GM21515 (cell line): ENCODE data around the gene EGFLAM.

Experiments used
- ATAC-seq: cut with Tn5 transposase; IDR thresholded peaks from one replicate; pipeline ENCODE4 v1.9.1; 2021; ENCODE audit not compliant: unreplicated experiment

Gene EGFLAM

DNA sequence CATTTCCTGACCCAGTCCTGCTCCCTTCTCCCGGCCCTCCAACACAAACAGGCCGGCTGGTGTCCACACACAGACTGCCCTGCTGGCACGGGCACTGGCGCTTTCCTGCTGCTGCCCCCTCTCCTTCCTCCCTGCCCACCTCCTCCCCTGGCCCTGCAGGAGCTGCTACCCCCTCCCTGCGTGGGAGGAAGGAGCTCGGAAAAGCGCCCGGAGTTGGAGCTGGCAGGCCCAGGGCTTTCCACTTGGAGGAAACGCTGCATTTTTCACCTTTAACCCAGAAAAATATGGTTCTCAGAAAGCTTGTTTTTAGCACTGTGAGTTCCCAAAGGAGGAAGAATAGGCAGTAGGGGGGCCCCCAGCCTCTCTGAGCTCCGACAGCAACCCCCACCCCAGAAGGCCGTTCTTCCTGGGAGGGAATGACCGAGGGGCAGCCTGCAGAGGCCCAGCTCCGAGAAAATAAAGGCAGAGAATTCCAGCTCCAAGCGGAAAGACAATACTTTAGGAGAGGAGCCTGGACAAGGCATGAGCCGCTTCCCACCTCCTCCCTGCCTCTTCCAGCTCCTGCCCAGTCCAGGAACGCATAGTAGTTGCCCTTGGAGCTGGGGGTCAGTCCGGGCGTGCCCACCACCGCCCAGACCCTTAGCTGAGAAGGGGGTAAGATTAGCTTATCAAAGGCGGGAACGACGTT lies 209.1 kb downstream of the EGFLAM start:
- no peak for ATAC-seq

DNA sequence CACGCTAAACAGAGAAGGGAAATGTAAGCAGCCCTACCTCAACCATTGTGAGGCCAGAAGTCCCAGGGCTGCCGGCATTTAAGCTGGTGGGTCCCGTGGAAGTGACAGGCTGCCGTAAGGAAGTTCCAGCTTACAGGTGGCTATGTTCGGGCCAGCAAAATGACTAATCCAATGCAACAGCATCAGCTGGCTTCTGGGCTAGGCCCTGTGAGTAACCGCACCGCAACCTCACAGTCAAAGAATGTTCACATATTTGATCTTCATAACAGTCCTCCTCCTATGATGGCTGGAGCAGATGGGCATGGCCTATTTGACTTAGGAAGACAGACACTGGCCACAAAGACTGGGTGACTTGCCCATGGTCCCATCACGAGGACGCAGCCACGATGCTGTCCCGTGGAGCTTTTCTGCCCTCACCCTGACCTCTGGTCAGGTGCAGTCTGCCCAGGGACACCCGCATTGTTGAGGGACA lies 209.9 kb downstream of the EGFLAM start:
- ATAC-seq, result no peak

DNA sequence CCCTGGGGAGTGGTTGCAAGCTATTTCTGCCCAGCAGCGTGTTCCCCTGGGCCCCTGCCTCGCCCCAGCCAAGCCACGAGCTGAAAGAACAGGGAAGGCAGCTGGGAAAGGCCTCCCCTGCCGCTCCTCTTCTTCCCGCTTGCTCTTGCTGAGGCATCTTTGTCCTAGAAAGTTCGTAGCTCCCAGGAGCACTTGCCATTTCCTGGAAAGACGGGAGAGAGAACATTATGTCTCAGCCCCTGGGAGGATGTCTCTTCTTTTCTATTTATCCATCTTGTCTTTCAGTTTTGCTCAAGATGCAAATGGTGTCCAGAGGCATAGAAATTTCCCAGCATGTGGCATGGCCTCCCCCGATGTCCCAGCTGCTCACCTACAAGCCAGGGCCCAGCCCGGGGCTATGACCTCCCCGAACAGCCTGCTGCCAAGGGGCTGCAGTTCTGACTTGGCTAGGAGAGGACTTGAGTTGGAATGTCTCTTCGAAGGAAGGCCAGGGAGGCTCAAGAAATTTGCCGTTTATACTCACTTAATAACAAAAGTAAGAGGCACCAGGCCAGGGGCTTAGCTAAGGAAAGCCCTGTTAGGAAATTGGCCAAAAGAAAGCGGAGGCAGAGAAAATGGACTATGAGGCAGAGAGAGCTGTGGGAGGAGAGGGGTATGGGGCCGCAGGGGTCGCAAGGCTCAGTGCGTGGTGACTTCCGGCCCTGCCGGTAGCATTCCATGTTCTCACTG lies 210.8 kb downstream of the EGFLAM start:
- ATAC-seq, result no peak

DNA sequence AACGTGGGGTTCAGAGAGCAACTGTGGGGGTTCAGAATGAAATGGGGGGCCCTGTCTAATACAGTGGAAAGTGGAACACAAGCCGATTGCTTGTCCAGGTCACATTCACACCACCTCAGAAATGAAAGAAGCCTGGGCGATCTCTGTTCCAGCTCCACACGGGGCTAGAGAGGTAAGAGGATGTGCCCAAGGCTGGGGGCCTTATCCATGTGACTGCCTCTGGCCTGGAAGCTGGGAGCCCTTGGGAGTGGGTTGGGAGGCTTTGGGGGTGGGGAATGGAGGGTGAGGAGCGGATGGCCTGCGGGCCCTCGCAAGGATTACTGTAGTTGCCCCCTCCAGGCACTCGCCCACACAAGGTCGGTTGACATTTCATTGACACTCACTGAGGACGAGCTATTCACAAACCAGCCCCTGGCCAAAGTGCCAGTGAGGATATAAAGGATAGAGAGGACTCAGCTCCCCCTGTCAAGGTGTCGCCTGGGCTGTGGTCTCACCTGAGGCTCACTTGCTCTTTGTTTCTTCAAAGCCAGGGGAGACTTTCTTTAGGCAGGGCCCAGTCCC lies 211.4 kb downstream of the EGFLAM start:
- no peak for ATAC-seq

DNA sequence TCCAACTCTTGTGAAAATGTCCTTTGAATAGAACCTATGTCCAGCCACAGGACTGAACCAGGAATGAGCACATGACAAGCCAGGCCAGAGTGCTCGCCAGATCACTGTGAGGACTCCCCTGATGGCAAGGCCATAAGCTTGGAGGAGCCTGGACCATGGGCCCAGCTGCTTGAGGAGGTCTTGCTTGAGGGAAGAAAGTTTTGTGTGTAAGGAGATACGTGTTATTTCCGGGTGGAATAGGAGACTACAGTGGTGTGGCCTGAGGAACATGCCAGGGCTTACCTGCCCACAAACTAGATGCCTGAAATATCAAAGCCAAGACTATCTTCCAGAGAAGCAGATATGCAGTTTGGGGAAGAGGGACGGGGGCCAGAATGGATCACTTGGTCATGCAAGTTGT lies 213.3 kb downstream of the EGFLAM start:
- no peak for ATAC-seq

DNA sequence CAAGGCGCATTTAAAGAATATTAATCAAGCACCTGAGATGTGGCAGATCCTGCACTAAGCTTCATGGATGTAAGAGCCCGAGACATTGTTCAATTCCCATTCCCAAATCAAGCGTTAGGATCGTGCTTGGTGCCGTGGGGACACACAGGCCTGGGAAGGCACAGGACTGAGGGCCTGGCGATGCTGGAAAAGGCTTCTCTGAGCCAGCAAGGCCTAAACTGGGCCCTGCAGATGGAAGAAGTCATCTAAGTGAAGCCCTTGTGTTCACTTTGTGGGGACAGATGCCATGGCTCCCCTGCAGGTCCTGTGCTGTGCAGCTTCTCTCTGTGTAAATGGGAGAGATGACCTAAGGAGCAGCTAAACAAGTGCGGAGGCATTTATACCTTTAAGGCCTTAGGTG lies 214.2 kb downstream of the EGFLAM start:
- ATAC-seq, result no peak

DNA sequence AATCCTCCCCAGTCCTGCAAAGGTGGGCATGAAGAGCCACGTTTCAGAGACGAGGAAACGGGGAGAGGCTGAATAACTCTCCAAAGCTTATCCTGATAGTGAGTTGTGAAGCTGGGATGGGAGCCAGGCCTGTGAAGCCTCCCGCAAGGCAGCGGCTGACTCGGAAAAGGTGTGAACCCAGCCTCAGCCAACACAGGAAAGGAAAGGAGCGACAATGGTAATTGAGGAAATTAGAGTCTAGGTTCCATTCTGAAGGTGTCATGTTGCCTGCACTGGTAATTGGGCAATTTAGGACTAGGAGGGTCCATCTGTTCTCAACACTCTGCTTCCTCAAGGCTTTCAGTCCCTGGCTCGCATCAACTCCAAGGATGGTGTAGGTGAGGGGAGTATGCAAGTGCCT lies 214.6 kb downstream of the EGFLAM start:
- ATAC-seq, result no peak

DNA sequence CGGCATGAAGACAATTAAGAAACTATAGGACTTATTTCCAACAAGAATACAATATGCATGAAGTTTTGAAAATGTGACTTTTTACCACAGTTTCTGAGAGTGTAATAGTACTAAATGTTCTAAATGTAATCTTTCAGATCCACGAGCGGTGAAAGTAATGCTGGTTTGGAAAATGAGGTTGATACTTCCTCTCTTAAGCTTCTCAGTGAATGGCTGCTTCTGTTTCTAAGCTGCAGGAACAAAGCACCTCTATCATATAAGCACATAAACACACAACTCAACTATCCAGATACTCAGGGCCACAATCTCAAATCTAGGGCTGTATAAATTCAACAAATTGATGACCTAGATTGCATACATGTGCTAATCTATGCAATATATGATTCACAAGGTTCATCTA lies 219.8 kb downstream of the EGFLAM start:
- ATAC-seq, result no peak

DNA sequence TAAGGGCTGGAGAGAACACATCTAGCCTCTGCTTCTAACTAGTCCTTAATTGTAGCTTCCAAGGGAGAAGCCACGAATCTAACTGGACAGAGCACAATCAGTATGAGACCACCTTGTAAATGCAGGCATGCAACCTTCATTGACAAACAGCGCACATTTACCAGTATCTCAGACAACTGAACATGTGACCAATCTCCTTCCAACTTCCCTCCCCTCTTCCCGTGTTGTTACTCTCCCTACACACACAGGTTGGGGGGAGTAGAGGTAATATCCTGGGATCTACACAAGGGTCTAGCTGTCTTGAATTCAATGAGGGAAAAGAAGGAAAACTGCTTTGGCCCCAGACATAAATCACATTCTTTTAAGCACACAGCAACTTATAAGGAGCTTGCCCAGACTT lies 220.5 kb downstream of the EGFLAM start:
- no peak for ATAC-seq

DNA sequence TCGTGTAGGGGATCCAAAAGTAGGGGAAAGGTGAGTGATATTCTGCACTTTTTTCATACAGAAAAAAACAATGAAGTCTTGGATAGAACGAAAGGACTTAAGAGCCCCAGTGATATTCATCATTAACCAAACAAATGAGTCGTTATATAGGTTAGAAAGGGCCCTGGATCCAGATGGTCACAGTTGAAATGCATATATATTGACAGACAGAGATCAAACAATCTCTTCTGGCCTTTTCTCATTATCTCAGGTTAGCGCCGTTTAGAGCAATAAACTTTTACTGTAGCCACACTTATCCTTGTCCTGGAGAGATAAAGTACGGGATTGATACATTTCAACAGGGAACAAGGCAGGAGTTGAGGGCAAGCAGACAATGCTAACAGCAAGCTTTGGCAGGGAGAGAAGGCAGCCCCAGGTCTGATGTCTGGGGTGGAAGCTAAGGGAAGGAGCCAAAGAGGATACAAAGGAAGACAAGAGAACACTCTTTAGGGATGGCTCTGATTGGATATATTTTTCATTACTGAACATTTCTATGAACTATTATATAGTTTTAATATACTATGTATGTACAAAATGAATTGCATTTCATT lies 221.1 kb downstream of the EGFLAM start:
- ATAC-seq, result no peak

DNA sequence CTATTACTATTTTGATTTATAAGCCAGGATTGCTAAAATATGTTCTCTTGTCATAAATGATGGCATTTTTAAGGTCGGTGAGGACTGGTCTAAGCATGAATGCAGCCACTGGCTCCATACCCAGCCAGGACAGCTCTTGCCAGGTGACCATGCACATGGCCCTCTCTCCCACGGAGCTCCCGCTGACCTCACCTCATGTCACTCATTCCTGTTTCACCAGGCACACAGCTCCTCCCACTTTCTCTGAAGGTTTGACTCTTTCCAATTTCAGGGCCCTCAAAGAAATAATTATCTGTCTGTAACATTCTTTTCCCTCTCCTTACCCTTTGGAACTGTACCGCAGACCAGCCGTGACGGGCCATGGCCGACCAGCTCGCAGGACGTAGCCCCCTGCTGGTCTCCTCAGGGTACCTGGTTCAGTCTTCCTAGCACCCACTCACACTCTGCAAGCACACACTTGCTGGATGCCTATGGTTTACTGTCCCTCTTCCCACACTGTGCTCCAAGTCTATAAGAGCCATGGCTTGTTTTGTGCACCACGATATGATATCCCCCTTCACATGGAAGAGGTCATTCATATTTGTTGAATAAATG lies 225.5 kb downstream of the EGFLAM start:
- no peak for ATAC-seq

DNA sequence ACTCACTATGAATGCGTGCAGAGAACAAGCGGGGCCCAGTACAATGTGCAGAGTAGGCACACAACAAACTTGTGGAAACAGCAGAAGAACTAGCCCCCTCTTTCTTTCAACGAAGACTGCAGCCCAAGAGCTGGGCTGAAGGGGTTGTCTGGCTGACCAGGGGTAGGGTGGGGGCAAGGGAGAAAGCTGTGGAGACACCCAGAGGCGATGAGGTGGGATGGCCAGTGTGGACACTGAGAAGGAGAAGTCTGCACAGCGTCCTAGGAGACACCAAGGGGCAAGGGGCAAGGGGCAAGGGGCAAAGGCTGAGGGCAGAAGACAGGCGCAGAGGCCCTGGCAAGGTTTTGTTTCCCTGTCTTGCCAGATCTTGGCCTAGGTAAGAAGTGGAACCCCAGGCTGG lies 235.8 kb downstream of the EGFLAM start:
- ATAC-seq, result no peak

DNA sequence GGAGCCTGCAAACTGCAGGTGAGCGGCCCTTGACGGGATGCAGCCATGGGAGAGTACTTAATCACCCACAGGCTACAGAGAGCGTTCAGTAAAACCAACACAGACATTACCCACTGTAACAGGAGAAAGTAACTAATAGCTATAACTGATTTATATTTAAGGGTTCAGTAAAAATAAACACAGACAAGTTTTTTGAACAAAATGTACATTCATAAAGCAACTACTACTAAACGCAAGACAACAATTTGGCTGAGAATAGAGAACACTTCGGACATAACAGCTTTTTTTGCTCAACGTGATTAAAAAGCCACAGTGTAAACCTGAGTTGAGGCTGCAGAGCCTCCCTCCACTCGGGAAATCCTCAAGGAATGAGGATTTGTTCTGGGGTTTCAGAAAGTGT lies 236.4 kb downstream of the EGFLAM start:
- no peak for ATAC-seq

DNA sequence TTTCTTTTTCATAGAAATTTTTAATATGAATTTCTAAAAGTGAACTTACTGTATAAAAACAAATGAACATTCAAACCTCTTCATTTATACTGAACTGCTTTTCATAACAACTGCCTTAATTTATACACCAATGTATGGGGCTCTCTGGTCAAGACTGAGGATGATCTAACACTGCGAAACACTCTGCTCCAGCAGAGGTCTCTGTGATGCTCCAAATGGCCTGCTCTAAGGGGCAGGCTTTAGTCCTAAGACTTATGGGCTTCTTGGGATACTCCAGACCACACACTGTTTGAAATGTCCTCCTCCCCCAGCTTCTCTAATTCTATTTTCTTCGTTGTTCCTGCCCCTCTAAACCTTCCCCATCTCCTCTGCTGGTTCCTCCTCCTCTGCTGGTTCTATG lies 239.6 kb downstream of the EGFLAM start:
- no peak for ATAC-seq

DNA sequence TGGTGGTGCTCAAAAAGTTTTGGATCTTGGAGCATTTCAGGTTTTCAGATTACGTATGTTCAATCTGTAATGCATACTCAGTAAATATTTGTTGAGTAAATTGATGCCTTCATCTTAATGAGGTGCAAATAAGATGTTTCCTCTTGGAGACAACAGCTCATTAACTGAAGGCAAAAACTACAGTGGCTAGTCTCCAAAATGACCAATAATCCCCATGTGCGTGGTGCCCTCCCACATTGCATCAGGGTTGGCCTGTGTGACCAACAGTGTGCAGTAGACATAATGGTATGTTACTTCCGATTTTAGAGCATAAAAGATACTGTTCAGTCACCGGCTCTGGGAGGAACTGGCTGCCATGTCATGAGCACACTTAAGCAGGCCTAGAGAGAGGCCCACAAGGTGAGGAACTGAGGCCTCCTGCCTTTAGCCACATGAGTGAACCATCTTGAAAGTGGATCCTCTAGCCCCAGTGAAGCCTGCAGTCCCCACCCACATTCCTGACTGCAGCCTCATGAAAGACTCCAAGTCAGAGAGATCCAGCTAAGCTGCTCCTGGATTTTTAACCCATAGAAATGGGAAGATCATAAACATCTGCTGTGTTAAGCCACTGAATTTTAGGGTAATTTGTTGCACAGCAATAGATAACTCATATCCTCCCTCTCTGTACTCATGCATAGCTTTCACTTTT lies 242.4 kb downstream of the EGFLAM start:
- no peak for ATAC-seq

DNA sequence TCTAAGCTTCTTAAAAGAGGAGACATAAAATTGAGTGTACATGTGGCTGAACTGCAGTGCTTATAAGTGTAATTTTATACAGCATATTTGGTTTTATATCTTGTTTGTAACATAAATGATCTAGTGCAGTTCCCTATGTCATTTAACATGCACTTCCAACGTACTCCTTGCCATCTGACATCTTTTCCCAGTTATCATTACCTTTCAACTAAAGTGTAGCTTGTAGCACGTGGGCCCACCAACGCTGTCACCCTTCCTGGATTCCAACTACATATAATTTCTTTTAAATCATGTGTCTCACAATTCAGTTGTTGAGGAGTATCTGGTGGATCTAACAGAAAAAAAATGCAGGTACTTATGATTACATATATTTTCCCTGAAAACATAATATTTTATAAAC lies 247.9 kb downstream of the EGFLAM start:
- no peak for ATAC-seq

DNA sequence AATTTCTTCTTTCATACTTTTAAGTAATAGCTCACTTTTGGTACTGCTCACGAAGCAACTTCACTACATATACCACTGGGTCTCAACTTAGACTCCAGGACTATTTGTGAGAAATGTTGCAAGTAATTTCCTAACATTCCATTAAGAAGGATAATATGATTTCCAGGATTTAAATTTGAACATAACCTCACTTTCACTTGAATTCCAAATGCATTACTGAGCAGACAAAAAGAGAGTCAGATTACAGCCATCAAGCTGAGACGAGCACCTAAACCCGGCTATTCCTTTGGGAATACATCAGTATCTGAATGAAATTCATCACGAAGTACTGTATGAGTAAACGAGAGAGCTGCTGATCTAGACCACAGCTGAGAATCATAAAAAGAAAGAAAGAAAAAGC lies 250.8 kb downstream of the EGFLAM start:
- no peak for ATAC-seq
